Inferior parietal cortex (tissue), 1 donor: Measurements from ENCODE around the gene DCAF8.

Source experiments
- DNase-seq: peaks from one replicate; pipeline ENCODE4 v3.0.0-alpha.2; 2016; ENCODE audit errors: extremely low spot score

The DCAF8 gene

DNA sequence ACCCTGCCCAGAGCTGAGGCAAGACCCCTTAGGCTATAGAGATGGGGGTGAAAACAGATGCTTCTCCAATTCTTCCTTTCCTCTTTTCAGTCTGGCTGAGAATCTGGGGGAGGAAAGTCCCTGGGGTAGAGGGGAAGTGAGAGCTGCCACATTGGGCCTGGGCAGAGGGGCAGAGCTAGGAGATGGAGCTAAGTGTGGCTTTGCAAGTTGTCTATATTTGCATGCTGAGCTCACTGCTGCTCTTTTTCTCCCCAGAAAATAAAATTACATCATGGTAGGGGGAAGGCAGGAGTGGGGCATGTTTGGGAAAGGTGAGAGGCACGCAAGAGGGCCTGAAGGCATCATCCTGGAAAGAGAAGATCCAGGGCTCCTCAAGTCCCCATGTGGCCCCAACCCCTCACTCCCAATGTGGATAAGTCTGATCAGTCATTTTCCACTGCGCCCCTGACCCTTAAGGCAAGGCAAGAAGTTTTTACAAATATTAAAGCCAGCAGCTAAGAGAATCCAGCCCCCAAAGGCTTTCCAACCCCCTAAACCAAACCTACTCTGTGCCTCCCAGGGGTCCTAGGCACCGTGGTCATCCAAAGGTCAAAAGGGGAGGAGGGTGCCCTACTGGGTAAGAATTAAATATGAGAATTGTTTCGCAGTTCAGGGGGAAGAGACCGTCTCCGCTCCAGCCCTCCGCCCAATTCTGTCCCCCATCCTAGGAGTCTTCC, 57.7 kb downstream of the DCAF8 start:
- DNase-seq = peak; percentile 32

DNA sequence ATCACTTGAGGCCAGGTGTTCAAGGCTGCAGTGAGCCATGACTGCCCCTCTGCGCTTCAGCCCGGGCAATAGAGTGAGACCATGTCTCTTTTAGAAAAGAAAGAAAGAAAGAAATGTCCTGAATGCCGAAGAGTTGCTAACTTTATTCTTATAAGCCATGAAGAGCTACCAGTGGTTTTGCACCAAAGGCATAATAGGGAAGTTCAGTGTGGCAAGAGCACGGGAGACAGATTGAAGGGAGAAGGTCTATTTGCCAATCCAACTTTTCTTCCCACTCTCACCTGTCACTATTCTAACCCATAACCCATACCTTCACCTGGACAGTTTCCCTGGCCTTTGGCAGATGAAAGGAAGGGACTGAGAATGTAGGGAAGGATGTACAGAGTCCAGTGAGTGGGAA, 61.6 kb downstream of the DCAF8 start:
- DNase-seq = no peak

GRCh38 chr1:160197231-160197630, 65.1 kb downstream of the DCAF8 start:
- no peak for DNase-seq

DNA sequence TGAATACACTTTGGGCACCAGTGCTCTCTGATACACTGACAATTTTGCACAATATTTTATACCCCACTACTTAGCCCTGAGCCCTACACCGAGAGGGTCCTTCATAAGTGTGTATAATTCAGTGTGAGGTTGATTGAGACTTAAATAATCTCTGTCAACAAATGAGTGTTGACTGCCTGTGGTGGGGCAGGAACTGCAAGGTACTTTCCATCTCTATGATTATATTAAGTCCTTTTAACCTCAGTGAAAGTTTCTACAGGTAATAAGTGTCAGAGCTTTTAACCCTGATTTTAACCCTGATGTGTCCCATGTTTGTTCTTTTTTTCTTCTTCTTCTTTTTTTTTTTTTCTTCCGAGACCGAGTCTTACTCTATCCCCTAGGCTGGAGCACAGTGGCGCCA, 66.2 kb downstream of the DCAF8 start:
- no peak for DNase-seq

DNA sequence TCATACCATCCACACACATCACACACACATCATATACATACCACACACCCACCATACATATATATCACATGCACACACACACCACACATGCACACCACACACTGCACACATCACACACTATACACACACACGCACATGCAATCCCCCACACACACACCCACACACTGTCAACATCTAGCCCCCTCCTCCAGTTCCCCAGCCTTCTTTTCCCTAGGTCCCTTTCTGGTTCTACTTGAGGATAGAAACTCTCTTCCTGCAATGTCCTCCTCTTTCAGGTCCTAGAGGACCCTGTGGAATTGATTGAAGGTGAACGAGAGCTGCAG, 67.7 kb downstream of the DCAF8 start:
- no peak for DNase-seq

GRCh38 chr1:160193832-160194736, 68.3 kb downstream of the DCAF8 start:
- no peak for DNase-seq

DNA sequence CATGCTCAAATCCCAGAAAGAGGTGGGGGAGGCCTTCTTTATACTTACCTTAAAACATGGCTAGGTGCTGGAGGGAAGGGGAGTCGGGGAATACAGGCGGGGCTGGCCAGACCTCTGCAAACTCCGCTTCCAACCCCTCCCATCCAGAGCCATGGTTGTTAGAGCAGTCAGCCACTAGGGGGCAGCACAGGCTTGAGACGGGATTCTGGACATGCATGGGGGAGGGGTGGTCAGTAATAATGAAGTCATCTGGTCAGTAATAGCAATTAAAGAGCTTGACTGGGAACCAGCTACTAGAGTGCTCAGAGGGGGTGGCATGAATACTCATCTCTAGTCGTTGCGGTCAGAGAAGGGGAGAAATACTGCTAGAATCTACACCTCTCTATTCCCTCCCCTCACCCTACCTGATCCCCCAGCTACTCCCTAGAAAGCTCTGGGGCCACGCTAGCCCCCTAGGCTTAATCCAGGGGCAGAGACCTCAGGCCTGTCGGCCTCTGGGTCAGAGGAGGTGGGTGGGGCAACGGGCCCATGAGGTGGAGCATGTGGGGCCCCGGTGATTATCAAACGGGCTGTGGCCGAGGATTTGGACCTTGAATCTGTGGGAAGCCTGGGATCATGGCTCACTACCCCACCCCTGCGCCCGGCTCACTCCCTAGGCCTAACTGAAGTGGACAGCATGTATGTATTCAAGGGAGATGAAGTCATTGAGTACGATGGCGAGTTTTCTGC, 69.1 kb downstream of the DCAF8 start:
- peak; percentile 94 for DNase-seq

GRCh38 chr1:160192234-160192633, 70.1 kb downstream of the DCAF8 start:
- no peak for DNase-seq

- DNase-seq = no peak
Measured at GRCh38 chr1:160191756-160192155, 70.6 kb downstream of the DCAF8 start.

GRCh38 chr1:160189649-160190625, 72.4 kb downstream of the DCAF8 start, which contains the start of gene CASQ1:
CASQ1 (plus strand) TSS chr1:160190575; CDS start chr1:160190752, 177 bp downstream.
- no peak for DNase-seq

DNA sequence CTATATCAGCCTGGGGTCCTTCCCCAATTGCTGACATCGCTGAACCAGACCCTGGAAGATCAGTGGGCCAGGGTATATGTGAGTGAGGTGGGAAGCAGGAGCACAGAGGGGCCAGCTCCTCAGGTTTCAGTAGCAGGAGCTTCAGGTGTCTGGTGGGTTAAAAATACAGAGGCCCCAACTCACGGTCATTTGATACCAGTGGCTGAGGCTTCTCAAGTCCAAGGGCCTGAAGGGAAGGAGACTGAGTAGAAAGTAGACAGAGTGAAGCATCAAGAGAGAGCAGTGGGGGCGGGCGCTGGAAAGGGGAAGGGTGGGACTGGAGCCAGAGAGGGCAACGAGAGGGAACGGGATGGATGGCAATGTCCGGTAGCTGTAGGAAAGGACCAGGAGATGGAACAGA, 74.0 kb downstream of the DCAF8 start:
- no peak for DNase-seq

- DNase-seq = no peak
Measured at GRCh38 chr1:160187407-160187806, 74.9 kb downstream of the DCAF8 start.

GRCh38 chr1:160186729-160187128, 75.6 kb downstream of the DCAF8 start:
- DNase-seq = no peak

GRCh38 chr1:160186246-160186645, 76.1 kb downstream of the DCAF8 start:
- no peak for DNase-seq

GRCh38 chr1:160179336-160179735, 83.0 kb downstream of the DCAF8 start:
- no peak for DNase-seq

DNA sequence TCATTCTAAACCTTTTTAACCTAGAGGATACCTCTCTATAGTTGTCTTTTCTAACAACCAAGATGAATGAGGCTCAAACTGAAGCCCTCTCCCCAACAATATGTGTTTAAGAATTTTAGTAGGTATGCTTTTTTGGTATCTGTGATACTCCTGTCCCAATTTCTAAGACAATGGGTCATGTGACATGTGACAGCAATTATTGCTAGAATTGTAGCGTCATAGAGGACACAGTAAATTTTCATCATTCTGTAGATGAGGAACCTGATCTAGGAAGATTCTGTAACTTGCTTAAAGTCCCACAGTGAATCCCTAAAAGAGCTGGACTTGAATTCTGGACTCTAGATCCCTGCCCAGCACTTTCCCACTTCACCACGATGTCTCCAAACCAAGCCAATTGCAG, 83.6 kb downstream of the DCAF8 start:
- no peak for DNase-seq

- no peak for DNase-seq
Measured at GRCh38 chr1:160177667-160178066, 84.7 kb downstream of the DCAF8 start.

- DNase-seq = no peak
Measured at GRCh38 chr1:160177231-160177630, 85.1 kb downstream of the DCAF8 start.

DNA sequence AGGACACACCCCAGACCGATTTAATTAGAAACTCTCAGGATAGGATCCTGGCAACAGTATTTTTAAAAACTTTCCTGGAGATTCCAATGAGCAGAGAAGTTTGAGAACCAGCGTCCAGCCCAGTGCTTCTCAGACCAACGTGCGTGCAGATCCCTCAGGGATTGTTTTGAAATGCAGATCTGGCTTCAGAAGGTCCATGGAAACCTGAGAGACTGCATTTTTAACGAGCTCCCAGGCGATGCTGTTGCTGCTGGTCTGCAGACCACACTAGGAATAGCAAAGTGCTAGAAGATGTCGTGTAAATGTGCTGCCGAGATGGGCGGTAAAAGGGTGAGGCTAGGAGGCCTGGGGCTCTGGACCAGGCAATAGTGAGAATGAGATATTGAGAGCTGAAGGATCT, 90.4 kb downstream of the DCAF8 start:
- no peak for DNase-seq

- DNase-seq = no peak
Measured at GRCh38 chr1:160171354-160171753, 91.0 kb downstream of the DCAF8 start.
